ENCODE results near the gene CSGALNACT2. TPM values are rescaled to one million over a fixed set of nuclear protein-coding genes. Genes with fewer than 3 reads are reported as not detected.
"Not testable (repeated sequence)": the region's sequence is repeated elsewhere in the genome, so short reads cannot be mapped to it uniquely, and the experiment has no call there.

Gene CSGALNACT2
- total RNA-seq, 2 experiments from 2014 or later, result 38.0 to 39.7 TPM

- Mint-ChIP-seq H3K4me3 (no peak overlapping the region), H3K27me3 (no peaks in the 10 kb centered on the region), H3K9me3 (ENCODE audit: low read depth) (no peaks in the 10 kb centered on the region), H3K4me1 (peaks cover 36% of the 10 kb centered on the region), H3K36me3 (peaks cover 55% of the 10 kb centered on the region), H3K27ac (no peak overlapping the region)
- CTCF ChIA-PET, result interaction anchor here (1.2 to 5.7 kb wide), 4 partner anchors 12 to 31 kb away, joined by 3 to 25 read pairs (median 4); no protein-coding TSS in a partner anchor
- no peak for ATAC-seq
- no peak for DNase-seq
These were observed 32.2 kb downstream of the CSGALNACT2 start for GRCh38 chr10:43170491-43170890.

- peak; percentile 64 for DNase-seq
- H3K9me3 Mint-ChIP-seq (ENCODE audit: low read depth), result no peaks in the 10 kb centered on the region
- H3K27me3 Mint-ChIP-seq, result no peaks in the 10 kb centered on the region
- H3K27ac Mint-ChIP-seq, result peak overlapping the region; percentile 26
- H3K4me3 Mint-ChIP-seq, result no peak overlapping the region
- peaks cover 27% of the 10 kb centered on the region for H3K4me1 Mint-ChIP-seq
- CTCF ChIA-PET, result interaction anchor here (1.4 to 5.7 kb wide), 2 partner anchors 29 to 32 kb away, joined by 11 to 25 read pairs; no protein-coding TSS in a partner anchor
- H3K36me3 Mint-ChIP-seq, result peaks cover 70% of the 10 kb centered on the region
- ATAC-seq, result peak; percentile 36
These were observed 34.4 kb downstream of the CSGALNACT2 start for GRCh38 chr10:43172645-43173044.

GRCh38 chr10:43173120-43173519, 34.9 kb downstream of the CSGALNACT2 start:
- ATAC-seq, result no peak
- CTCF ChIA-PET, result interaction anchor here (5.7 kb wide), 1 partner anchor 29 kb away, joined by 25 read pairs; no protein-coding TSS in a partner anchor
- Mint-ChIP-seq H3K4me1 (peaks cover 27% of the 10 kb centered on the region), H3K36me3 (peaks cover 75% of the 10 kb centered on the region), H3K27ac (peak overlapping the region; percentile 22), H3K9me3 (ENCODE audit: low read depth) (no peaks in the 10 kb centered on the region), H3K27me3 (no peaks in the 10 kb centered on the region), H3K4me3 (no peak overlapping the region)
- no peak for DNase-seq

- CTCF ChIA-PET, result interaction anchor here (0.8 to 1.4 kb wide), 3 partner anchors 14 to 27 kb away, joined by 3 read pairs; no protein-coding TSS in a partner anchor
- DNase-seq (no peak), ATAC-seq (no peak)
- Mint-ChIP-seq H3K9me3 (ENCODE audit: low read depth) (no peaks in the 10 kb centered on the region), H3K36me3 (peaks cover 75% of the 10 kb centered on the region), H3K4me1 (peaks cover 27% of the 10 kb centered on the region), H3K4me3 (no peak overlapping the region), H3K27me3 (no peaks in the 10 kb centered on the region), H3K27ac (no peak overlapping the region)
These were observed 36.7 kb downstream of the CSGALNACT2 start for GRCh38 chr10:43174969-43175368.

GRCh38 chr10:43176271-43176670, 38.0 kb downstream of the CSGALNACT2 start:
- no peak overlapping the region for H3K27ac Mint-ChIP-seq
- no peaks in the 10 kb centered on the region for H3K27me3 Mint-ChIP-seq
- H3K9me3 Mint-ChIP-seq (ENCODE audit: low read depth), result no peaks in the 10 kb centered on the region
- no peak overlapping the region for H3K4me3 Mint-ChIP-seq
- DNase-seq (no peak), ATAC-seq (no peak)
- H3K36me3 Mint-ChIP-seq, result peaks cover 77% of the 10 kb centered on the region
- CTCF ChIA-PET, result interaction anchor here (1.3 kb wide), 1 partner anchor 26 kb away, joined by 5 read pairs; no protein-coding TSS in a partner anchor
- peaks cover 22% of the 10 kb centered on the region for H3K4me1 Mint-ChIP-seq

- no peak overlapping the region for H3K27ac Mint-ChIP-seq
- H3K27me3 Mint-ChIP-seq, result no peaks in the 10 kb centered on the region
- CTCF ChIA-PET, result interaction anchor here (1.3 kb wide), 1 partner anchor 24 kb away, joined by 5 read pairs; no protein-coding TSS in a partner anchor
- H3K9me3 Mint-ChIP-seq (ENCODE audit: low read depth), result no peaks in the 10 kb centered on the region
- no peak overlapping the region for H3K4me3 Mint-ChIP-seq
- ATAC-seq, result no peak
- peaks cover 75% of the 10 kb centered on the region for H3K36me3 Mint-ChIP-seq
- peaks cover 10% of the 10 kb centered on the region for H3K4me1 Mint-ChIP-seq
- DNase-seq, result no peak
These were observed 39.4 kb downstream of the CSGALNACT2 start for GRCh38 chr10:43177595-43177994.

- no peak for DNase-seq
- H3K27ac Mint-ChIP-seq, result no peak overlapping the region
- no peak overlapping the region for H3K4me3 Mint-ChIP-seq
- H3K36me3 Mint-ChIP-seq, result peaks cover 73% of the 10 kb centered on the region
- H3K9me3 Mint-ChIP-seq (ENCODE audit: low read depth), result no peaks in the 10 kb centered on the region
- CTCF ChIA-PET, result interaction anchor here (1.2 kb wide), 1 partner anchor 24 kb away, joined by 4 read pairs; no protein-coding TSS in a partner anchor
- H3K4me1 Mint-ChIP-seq, result peaks cover 2% of the 10 kb centered on the region
- H3K27me3 Mint-ChIP-seq, result no peaks in the 10 kb centered on the region
- no peak for ATAC-seq
These were observed 42.9 kb downstream of the CSGALNACT2 start for GRCh38 chr10:43181146-43181545.

- not testable (repeated sequence) for H3K27me3 Mint-ChIP-seq
- CTCF ChIA-PET, result interaction anchor here (1.5 kb wide), 1 partner anchor 21 kb away, joined by 5 read pairs; no protein-coding TSS in a partner anchor
These were observed 45.5 kb downstream of the CSGALNACT2 start for GRCh38 chr10:43183764-43184163.

GRCh38 chr10:43186150-43186549, 47.9 kb downstream of the CSGALNACT2 start:
- Mint-ChIP-seq H3K9me3 (ENCODE audit: low read depth) (no peaks in the 10 kb centered on the region), H3K27me3 (no peaks in the 10 kb centered on the region), H3K4me3 (no peak overlapping the region), H3K36me3 (peaks cover 55% of the 10 kb centered on the region), H3K27ac (no peak overlapping the region), H3K4me1 (no peaks in the 10 kb centered on the region)
- ATAC-seq (no peak), DNase-seq (no peak)
- CTCF ChIA-PET, result no interaction called here

More at GRCh38 chr10:43183764-43184163, 45.5 kb downstream of the CSGALNACT2 start:
- ATAC-seq; H3K9me3 Mint-ChIP-seq (ENCODE audit: low read depth); DNase-seq; H3K4me1 Mint-ChIP-seq; H3K27ac Mint-ChIP-seq; H3K4me3 Mint-ChIP-seq: not testable (repeated sequence)
- peaks cover 69% of the 10 kb centered on the region for H3K36me3 Mint-ChIP-seq

- no peaks in the 10 kb centered on the region for H3K27me3 Mint-ChIP-seq
- CTCF ChIA-PET, result no interaction called here
- H3K4me1 Mint-ChIP-seq, result no peaks in the 10 kb centered on the region
- no peak overlapping the region for H3K4me3 Mint-ChIP-seq
- no peak for ATAC-seq
- peaks cover 51% of the 10 kb centered on the region for H3K36me3 Mint-ChIP-seq
- no peak for DNase-seq
- H3K9me3 Mint-ChIP-seq (ENCODE audit: low read depth), result no peaks in the 10 kb centered on the region
- H3K27ac Mint-ChIP-seq, result no peak overlapping the region
These were observed 49.0 kb downstream of the CSGALNACT2 start for GRCh38 chr10:43187213-43187612.

GRCh38 chr10:43188702-43189101, 50.5 kb downstream of the CSGALNACT2 start:
- Mint-ChIP-seq H3K9me3 (ENCODE audit: low read depth) (no peaks in the 10 kb centered on the region), H3K36me3 (peaks cover 39% of the 10 kb centered on the region), H3K4me3 (no peak overlapping the region), H3K4me1 (no peaks in the 10 kb centered on the region), H3K27ac (no peak overlapping the region), H3K27me3 (no peaks in the 10 kb centered on the region)
- CTCF ChIA-PET, result interaction anchor here (0.9 to 1.6 kb wide), 3 partner anchors 9 to 16 kb away, joined by 3 to 6 read pairs (median 5); no protein-coding TSS in a partner anchor
- DNase-seq (no peak), ATAC-seq (no peak)

- Mint-ChIP-seq H3K36me3 (peaks cover 32% of the 10 kb centered on the region), H3K9me3 (ENCODE audit: low read depth) (no peaks in the 10 kb centered on the region), H3K4me1 (no peaks in the 10 kb centered on the region), H3K4me3 (no peak overlapping the region), H3K27ac (no peak overlapping the region), H3K27me3 (no peaks in the 10 kb centered on the region)
- no peak for DNase-seq
- no peak for ATAC-seq
- CTCF ChIA-PET, result interaction anchor here (1.3 to 1.4 kb wide), 2 partner anchors 9 to 15 kb away, joined by 5 to 6 read pairs; no protein-coding TSS in a partner anchor
These were observed 52.0 kb downstream of the CSGALNACT2 start for GRCh38 chr10:43190289-43190688.

GRCh38 chr10:43190775-43191174, 52.5 kb downstream of the CSGALNACT2 start:
- Mint-ChIP-seq H3K27ac (no peak overlapping the region), H3K4me3 (no peak overlapping the region), H3K9me3 (ENCODE audit: low read depth) (no peaks in the 10 kb centered on the region), H3K27me3 (no peaks in the 10 kb centered on the region), H3K36me3 (peaks cover 31% of the 10 kb centered on the region), H3K4me1 (no peaks in the 10 kb centered on the region)
- DNase-seq (no peak), ATAC-seq (no peak)
- CTCF ChIA-PET, result interaction anchor here (1.1 to 4.0 kb wide), 3 partner anchors 9 to 65 kb away, joined by 5 to 19 read pairs (median 5); no protein-coding TSS in a partner anchor

GRCh38 chr10:43192884-43193283, 54.6 kb downstream of the CSGALNACT2 start:
- ATAC-seq (no peak), DNase-seq (peak; percentile 39)
- Mint-ChIP-seq H3K9me3 (ENCODE audit: low read depth) (no peaks in the 10 kb centered on the region), H3K27ac (no peak overlapping the region), H3K36me3 (peaks cover 12% of the 10 kb centered on the region), H3K4me1 (no peaks in the 10 kb centered on the region), H3K4me3 (no peak overlapping the region), H3K27me3 (no peaks in the 10 kb centered on the region)
- CTCF ChIA-PET, result interaction anchor here (2.5 to 4.0 kb wide), 3 partner anchors 9 to 24 kb away, joined by 7 to 21 read pairs (median 19); no protein-coding TSS in a partner anchor

Data from activated CD8-positive, alpha-beta memory T cell treated with anti-CD3 and anti-CD28 coated beads, Interleukin-2, amount 10 ng/mL, durations not matched to agents 7 days and 5 days (primary cell).